Mesothelial cell of epicardium (in vitro differentiated cells): ENCODE data around the gene ZNF343. TPM values are rescaled to one million over a fixed set of nuclear protein-coding genes. Genes with fewer than 3 reads are reported as not detected.

Experiments used
- DNase-seq, 2 experiments: peaks; one replicate each; pipeline ENCODE4 v3.0.0; 2021; ENCODE audit warnings: low spot score in 2 of 2; ENCODE audit not compliant: unreplicated experiment in 2 of 2
- H3K27ac Mint-ChIP-seq: 2 replicates; pipeline ENCODE4 v1.8.0; 2021; ENCODE audit warnings: mixed read lengths
- H3K27me3 Mint-ChIP-seq: 2 replicates; pipeline ENCODE4 v1.8.0; 2021; ENCODE audit warnings: low read depth, mixed read lengths
- H3K36me3 Mint-ChIP-seq: 2 replicates; pipeline ENCODE4 v1.8.0; 2021; ENCODE audit warnings: mixed read lengths
- H3K4me1 Mint-ChIP-seq: 2 replicates; pipeline ENCODE4 v1.8.0; 2021; ENCODE audit warnings: mixed read lengths
- H3K4me3 Mint-ChIP-seq: 2 replicates; pipeline ENCODE4 v1.8.0; 2021; ENCODE audit warnings: mild to moderate bottlenecking, moderate library complexity, mixed read lengths
- H3K9me3 Mint-ChIP-seq: 2 replicates; pipeline ENCODE4 v1.8.0; 2021; ENCODE audit warnings: mixed read lengths
- CTCF ChIP-seq: fragments of 200-600 bp; sonication (generic); IDR thresholded peaks from one replicate; pipeline ENCODE4 v1.5.0; 2021; ENCODE audit warnings: antibody characterized with exemption; ENCODE audit not compliant: unreplicated experiment
- total RNA-seq: library from RNA; stranded (reverse); gene quantifications from 3 replicates; pipeline ENCODE4 v1.2.1, GENCODE V29; 2021

The ZNF343 gene
- total RNA-seq, 1 donor from 2014 or later, result 12.0 TPM

- H3K36me3 Mint-ChIP-seq, result peaks cover 18% of the 10 kb centered on the region
- no peaks in the 10 kb centered on the region for H3K27me3 Mint-ChIP-seq
- H3K27ac Mint-ChIP-seq, result no peak overlapping the region
- TF ChIP-seq CTCF, result no peak
- no peaks in the 10 kb centered on the region for H3K4me1 Mint-ChIP-seq
- no peak overlapping the region for H3K4me3 Mint-ChIP-seq
- H3K9me3 Mint-ChIP-seq, result no peaks in the 10 kb centered on the region
- DNase-seq, result no peak
These were observed 52.8 kb downstream of the ZNF343 start for GRCh38 chr20:2455771-2456497.

GRCh38 chr20:2453792-2454191, 54.9 kb downstream of the ZNF343 start:
- H3K9me3 Mint-ChIP-seq, result peaks cover 4% of the 10 kb centered on the region
- peaks cover 2% of the 10 kb centered on the region for H3K36me3 Mint-ChIP-seq
- peaks cover 3% of the 10 kb centered on the region for H3K27me3 Mint-ChIP-seq
- no peak overlapping the region for H3K27ac Mint-ChIP-seq
- H3K4me3 Mint-ChIP-seq, result no peak overlapping the region
- no peaks in the 10 kb centered on the region for H3K4me1 Mint-ChIP-seq
- DNase-seq, result no peak
- no peak for TF ChIP-seq CTCF

GRCh38 chr20:2451939-2452732, 56.6 kb downstream of the ZNF343 start:
- H3K9me3 Mint-ChIP-seq, result peaks cover 4% of the 10 kb centered on the region
- peak; percentile 64 to 82 for DNase-seq

GRCh38 chr20:2451422-2451821, 57.3 kb downstream of the ZNF343 start:
- Mint-ChIP-seq H3K9me3 (peaks cover 7% of the 10 kb centered on the region), H3K36me3 (no peaks in the 10 kb centered on the region), H3K4me1 (no peaks in the 10 kb centered on the region), H3K27ac (no peak overlapping the region), H3K4me3 (no peak overlapping the region), H3K27me3 (peaks cover 3% of the 10 kb centered on the region)
- TF ChIP-seq CTCF, result no peak
- DNase-seq, result no peak

More at GRCh38 chr20:2451939-2452732, 56.6 kb downstream of the ZNF343 start:
- no peaks in the 10 kb centered on the region for H3K4me1 Mint-ChIP-seq
- H3K27ac Mint-ChIP-seq, result no peak overlapping the region
- no peak overlapping the region for H3K4me3 Mint-ChIP-seq
- peak; percentile 86 for TF ChIP-seq CTCF
- H3K36me3 Mint-ChIP-seq, result no peaks in the 10 kb centered on the region
- H3K27me3 Mint-ChIP-seq, result peaks cover 3% of the 10 kb centered on the region

GRCh38 chr20:2449386-2449785, 59.3 kb downstream of the ZNF343 start:
- Mint-ChIP-seq H3K9me3 (peaks cover 7% of the 10 kb centered on the region), H3K27ac (no peak overlapping the region), H3K4me1 (no peaks in the 10 kb centered on the region), H3K4me3 (no peak overlapping the region), H3K27me3 (peaks cover 3% of the 10 kb centered on the region), H3K36me3 (no peaks in the 10 kb centered on the region)
- no peak for DNase-seq
- no peak for TF ChIP-seq CTCF
